M059J (cell line): ENCODE measurements around the gene SCIMP. TPM values are rescaled to one million over a fixed set of nuclear protein-coding genes. Genes with fewer than 3 reads are reported as not detected.
"Not testable (repeated sequence)": the region's sequence is repeated elsewhere in the genome, so short reads cannot be mapped to it uniquely, and the experiment has no call there.

ENCODE experiments used
- DNase-seq: peaks from one replicate; pipeline ENCODE4 v3.0.0-alpha.2; 2012; ENCODE audit warnings: low read depth
- total RNA-seq: library from RNA; depleted of rRNA; stranded (reverse); fragments of >200 nt; shearing (Covaris generic); gene quantifications from 2 replicates; pipeline ENCODE4 v1.2.3, GENCODE V29; 2014; rRNA removed

The SCIMP gene
- not detected in 2 replicates for total RNA-seq

DNA sequence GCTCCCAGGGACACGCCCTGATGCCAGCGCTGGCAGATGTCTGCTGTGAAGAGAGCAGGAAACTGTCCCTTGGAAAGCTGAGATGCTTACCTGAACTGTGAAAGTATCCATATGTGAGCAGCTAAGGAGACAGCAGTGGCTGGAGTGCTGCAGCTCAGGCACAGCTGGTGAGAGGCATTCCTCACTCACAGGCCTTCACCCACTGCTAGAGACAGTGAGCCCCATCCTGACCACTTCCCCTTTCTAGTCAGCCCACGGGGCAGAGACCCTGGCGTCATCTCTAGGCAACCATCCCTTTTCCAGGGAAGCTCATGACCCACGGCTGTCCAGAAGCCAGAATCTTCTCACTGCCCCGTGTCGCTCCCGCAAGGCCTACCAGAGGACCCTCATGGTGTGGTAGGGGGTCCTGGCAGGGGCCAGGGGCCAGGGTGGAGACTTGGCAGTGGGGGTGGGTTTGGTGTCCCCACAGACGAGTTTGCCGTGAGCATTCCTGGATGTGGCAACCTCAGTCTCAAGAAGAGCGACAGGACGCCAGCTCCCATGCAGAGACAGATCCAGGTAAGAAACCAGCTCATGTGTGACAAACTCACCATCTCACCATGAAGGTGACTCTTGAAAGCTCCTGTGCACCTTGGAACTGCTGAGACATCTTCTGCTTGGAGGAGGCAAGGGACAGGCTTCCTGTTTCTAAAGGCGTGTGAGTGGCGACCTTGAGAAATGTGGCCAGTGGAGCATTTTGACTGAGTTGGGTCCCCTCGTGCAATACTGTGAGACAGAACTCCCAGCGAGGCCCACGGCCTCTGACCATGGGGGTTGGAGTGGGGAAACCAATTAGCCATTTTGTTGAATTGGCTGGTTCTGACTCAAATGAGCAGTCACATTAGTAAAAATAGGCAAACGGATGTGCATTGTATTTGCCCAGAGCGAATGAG is at the start of gene SCIMP:
Gene SCIMP, minus strand, starts transcription at position 216 of the 932 bp plus-strand sequence. Its CDS starts 105 bp downstream, at position 111.
- DNase-seq: no peak

- DNase-seq: peak; percentile 28
Observed at GRCh38 chr17:5283571-5284315, 49.1 kb upstream of the SCIMP start.

DNA sequence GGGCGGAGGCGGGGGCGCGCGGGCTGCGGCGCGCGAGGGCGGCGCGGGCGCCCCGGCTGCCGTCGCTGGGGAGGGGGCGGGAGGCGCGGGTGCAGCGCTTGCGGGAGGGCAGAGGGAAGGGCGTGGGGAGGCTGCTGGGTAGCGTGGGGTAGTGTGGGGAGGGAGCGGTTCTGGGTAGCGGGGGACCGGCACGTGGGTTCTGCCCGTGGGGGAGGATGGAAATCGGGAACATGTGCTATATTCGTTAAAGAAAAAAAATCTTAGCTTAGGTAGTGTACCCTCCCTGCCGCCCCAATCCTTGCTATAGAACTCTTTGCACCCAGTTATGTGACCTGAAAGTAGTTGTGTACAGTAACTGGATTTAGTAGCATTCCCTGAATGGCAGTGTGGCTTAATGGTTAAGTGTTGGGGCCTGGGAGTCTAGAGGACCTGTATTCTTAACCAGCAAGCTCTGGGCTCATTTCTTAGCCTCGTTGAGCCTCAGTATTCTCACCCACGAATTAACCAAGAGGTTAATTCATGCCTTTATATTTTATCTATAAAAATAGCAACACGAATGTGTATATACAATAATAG is 48.1 kb upstream of the SCIMP start:
- DNase-seq: peak; percentile 10

- DNase-seq: peak; percentile 81
Observed at GRCh38 chr17:5281814-5282641, 47.4 kb upstream of the SCIMP start, which contains the start of gene RABEP1. RABEP1 (plus strand) TSS chr17:5282284; CDS start chr17:5282487, 203 bp downstream.

DNA sequence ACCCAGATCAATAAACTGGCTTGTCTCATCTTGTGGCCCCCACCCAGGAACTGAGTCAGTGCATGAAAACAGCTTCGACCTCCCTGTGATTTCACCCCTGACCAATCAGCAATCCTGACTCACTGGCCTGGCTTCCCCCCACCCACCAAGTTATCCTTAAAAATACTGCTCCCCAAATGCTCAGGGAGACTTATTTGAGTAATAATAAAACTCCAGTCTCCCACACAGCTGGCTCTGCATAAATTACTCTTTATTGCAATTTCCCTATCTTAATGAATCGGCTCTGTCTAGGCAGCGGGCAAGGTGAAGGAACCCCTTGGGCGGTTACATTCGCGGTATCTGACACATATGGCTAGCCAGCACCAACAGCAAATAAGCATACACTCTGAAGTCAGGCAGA is 37.7 kb upstream of the SCIMP start:
- no peak for DNase-seq

DNA sequence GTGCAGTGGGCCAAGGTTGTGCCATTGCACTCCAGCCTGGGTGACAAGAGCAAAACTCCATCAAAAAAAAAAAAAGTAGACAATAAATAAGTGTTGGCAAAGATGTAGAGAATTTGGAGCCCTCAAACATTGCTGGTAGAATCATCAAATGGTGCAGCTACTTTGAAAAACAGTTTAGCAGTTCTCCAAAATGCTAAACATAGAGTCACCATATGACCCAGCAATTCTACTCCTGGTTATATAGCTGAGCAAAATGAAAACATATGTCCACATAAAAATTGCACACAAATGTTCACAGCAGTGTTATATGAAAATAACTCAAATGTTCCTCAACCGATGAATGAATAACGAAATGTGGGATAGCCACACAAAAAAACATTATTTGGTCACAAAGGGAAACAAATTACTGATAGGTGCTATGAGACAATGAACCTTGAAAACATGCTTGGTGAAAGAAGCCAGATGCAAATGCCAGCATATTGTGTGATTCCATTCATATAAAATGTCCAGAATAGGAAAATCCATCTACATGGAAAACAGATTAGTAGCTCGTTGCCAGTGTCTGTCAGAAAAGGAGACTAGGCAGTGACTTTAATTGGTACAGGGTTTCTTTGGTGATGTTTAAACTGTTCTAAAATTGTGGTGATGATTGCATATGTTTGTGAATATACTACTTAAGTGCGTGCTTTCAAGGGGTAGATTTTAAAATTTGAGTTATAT is 34.7 kb upstream of the SCIMP start:
- no peak for DNase-seq

- no peak for DNase-seq
Observed at GRCh38 chr17:5264893-5265292, 30.2 kb upstream of the SCIMP start.

- no peak for DNase-seq
Observed at GRCh38 chr17:5263441-5263840, 28.8 kb upstream of the SCIMP start.

- DNase-seq: no peak
Observed at GRCh38 chr17:5262416-5262991, 27.8 kb upstream of the SCIMP start.

DNA sequence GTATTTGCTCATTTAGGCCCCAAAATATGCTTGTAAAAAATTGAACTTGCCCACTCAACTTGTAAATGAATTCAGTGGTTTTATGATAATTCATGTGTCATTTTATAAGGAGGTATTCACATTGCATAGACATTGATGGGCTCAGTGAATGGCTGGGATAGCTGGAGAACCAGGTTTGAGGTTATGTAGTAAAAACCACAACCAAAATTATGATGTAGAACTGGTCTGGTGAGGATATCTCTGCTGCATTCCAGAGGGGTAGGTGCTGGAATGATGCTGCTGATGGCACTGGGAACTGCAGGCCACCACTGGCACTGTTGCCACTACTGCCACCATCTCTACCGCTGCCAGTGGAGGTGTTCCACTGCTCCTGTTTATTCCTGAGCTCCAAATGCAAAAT is 25.9 kb upstream of the SCIMP start:
- peak; percentile 68 for DNase-seq

GRCh38 chr17:5257124-5257523 is 22.5 kb upstream of the SCIMP start:
- no peak for DNase-seq

DNA sequence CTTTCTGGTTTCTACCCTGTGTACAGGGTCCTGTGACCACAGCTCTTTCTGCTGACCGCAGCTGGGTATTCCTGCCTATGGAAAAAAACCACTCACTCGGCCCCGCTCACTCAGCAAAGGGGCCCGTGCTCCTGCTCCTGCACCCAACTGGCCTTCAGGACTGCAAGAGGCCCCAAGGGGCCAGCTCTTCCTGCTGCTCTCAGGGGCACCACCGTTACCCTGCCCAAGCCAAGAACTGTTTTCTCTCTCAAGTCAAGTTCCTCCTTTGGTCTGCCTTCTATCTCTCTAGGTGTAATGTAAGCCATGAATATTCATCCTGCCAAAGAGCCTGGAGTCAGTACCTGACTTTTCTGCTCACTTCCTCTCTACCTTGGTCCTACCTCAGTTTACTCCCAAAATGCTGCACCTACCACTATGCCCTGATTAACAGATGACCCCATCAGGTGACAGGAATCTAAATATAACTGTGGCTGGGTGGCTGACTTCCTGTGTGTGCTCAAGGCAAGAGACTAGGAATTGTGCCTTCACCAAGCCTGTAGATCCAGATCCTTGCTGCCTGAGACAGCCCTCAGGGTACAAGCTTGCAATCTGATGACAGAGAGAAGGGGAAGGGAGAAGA is 20.4 kb upstream of the SCIMP start:
- peak; percentile 19 for DNase-seq

GRCh38 chr17:5254414-5254813 is 19.8 kb upstream of the SCIMP start:
- DNase-seq: no peak

DNA sequence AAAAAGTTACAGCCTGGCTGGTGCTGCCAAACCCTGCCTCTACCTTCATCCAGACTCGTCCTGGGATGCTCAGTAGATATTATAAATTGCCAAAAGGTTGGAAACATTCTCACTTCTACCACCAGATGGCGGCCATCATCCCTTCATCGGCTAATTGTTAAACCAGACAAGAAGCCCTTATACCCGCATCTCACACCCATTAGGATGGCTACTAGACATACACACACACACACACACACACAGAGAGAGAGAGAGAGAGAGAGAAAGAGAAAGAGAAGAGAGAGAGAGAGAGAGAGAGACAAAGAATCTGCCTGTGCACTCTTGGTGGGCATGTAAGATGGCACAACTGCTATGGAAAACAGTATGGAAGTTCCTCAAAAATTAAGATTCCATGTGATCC is 15.0 kb upstream of the SCIMP start:
- DNase-seq: peak; percentile 78

GRCh38 chr17:5248821-5249479 is 14.3 kb upstream of the SCIMP start:
- DNase-seq: no peak

- no peak for DNase-seq
Observed at GRCh38 chr17:5247621-5248020, 13.0 kb upstream of the SCIMP start.

DNA sequence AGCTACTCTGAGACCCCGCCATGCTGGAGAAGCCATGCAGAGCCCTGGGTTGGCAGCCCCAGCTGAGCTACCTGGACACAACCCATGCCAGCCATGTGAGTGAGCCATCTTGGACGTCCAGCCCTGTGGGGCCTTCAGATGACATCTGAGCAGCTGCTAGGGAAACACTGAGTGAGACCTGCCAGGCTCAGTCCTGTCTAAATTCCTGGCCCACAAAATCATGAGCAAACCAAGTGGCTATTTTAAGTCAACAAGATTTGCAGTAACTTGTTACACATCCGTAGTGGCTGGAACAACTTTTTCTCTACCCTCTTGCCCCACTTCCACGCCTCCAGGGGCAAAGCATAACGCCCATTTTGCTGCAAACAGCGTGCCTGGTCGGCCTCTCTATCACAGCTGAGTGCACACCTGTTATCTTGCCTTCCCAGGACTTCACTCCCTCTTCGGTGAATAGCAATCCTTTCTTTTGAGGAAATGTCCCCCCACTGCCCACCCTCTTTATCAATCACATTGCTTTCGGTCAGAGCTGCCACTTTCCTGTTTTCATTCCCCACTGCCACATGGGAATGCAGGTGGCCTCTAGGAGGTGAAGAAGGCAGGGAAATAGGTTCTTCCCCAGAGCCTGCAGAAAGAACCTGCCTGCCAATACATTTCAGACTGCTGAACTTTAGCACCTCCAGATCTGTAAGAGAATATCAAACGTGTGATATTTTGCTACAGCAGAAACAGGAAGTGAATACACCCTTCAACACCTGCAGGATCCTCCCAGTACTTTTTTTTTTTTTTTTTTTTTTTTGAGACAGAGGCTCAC is 7.4 kb upstream of the SCIMP start:
- DNase-seq: no peak

- not testable (repeated sequence) for DNase-seq
Observed at GRCh38 chr17:5239769-5240168, 5.1 kb upstream of the SCIMP start.
